Epithelial cell of proximal tubule (primary cell): ENCODE measurements around the gene TRIM45. TPM values are rescaled to one million over a fixed set of nuclear protein-coding genes. Genes with fewer than 3 reads are reported as not detected.

Experiments used
- DNase-seq: peaks from one replicate; pipeline ENCODE4 v3.0.0-alpha.2; 2011; ENCODE audit warnings: low read depth
- H3K4me3 ChIP-seq: 2 replicates; pipeline ENCODE4 v1.5.1; 2011; ENCODE audit warnings: low read depth, mild to moderate bottlenecking, low read length
- total RNA-seq: library from RNA; depleted of rRNA; stranded (reverse); fragments of >200 nt; gene quantifications from 2 replicates; pipeline ENCODE4 v1.2.3, GENCODE V29; 2015
- TF ChIP-seq, protein P1 (sequence below): conservative IDR thresholded peaks from 2 replicates; pipeline ENCODE4 v1.5.1; 2012; ENCODE audit warnings: low read depth, mild to moderate bottlenecking, low read length

Gene TRIM45
- total RNA-seq, 1 donor from 2014 or later = 8.2 TPM

DNA sequence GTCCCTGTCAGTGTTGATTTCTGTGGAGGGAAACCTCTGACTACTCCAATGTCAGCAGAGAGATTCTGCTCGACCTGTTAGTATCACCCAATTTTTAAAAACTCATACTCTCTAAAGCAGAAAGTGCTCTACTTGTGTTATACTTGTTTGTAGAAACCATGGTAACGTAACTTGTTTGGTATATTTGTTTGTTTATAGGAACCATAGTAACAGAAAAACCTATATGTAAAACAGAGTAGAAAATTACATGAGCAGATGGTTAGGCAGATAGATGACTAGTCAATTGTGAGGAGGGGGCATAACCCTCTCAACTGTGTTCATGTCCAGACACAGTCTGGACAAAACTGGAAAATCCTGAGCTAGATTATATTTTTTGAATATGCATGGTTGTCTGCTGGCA is 6.7 kb downstream of the TRIM45 start:
- TF ChIP-seq, protein P1, sequence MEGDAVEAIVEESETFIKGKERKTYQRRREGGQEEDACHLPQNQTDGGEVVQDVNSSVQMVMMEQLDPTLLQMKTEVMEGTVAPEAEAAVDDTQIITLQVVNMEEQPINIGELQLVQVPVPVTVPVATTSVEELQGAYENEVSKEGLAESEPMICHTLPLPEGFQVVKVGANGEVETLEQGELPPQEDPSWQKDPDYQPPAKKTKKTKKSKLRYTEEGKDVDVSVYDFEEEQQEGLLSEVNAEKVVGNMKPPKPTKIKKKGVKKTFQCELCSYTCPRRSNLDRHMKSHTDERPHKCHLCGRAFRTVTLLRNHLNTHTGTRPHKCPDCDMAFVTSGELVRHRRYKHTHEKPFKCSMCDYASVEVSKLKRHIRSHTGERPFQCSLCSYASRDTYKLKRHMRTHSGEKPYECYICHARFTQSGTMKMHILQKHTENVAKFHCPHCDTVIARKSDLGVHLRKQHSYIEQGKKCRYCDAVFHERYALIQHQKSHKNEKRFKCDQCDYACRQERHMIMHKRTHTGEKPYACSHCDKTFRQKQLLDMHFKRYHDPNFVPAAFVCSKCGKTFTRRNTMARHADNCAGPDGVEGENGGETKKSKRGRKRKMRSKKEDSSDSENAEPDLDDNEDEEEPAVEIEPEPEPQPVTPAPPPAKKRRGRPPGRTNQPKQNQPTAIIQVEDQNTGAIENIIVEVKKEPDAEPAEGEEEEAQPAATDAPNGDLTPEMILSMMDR = no peak
- H3K4me3 ChIP-seq = no peak overlapping the region

DNA sequence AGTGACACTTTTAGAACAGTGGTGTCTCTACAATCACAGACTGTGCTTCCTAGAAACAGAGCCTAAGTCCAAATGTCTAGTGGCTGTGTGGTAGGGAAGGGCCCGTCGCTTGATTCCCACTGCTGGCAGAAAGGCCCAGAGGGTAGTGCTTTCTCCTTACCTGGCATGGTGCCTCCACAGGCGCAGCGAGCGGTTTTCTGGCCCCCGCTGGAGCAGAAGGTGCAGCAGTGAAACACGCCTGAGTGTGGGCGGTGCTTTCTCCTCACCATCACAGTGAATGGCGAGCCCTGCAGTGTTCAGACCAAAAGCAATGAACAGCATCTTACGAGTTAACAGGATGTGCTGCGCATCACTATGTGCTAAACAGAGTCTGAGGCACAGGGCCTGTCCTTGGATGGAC is 8.3 kb downstream of the TRIM45 start:
- no peak overlapping the region for H3K4me3 ChIP-seq
- TF ChIP-seq, protein P1 = no peak
- no peak for DNase-seq

More for the DNA sequence above, 6.7 kb downstream of the TRIM45 start:
- no peak for DNase-seq

DNA sequence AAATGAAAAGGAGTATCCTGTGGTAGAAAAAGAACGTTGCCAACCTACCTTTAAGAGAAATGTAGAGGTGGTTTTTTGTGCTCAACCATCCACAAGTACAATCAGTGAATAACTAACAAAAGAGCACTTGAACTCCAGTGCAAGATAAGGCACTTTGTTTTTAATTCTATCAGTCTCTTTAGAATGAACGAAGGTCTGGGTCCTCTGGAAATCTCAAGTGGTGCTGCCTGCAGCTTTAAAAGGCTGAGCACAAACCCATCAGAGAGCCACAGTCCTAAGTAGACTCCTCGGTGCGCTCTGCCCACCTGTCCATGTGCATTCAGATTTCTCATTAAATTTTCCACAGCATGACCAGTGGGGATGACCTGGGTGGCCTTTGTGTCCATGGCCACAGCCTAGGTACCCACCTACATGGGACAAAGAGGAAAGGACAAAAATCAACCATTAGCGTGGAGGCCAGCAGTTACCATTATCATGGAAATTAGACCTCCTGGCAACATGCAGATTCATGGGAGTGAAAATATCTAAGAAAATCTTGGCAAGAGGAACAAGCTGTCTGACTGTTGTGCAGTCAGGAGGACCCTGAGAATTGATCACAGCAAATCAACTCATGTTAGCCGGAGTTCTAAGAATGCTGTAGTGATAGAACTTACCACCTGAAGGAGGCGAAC is 9.4 kb downstream of the TRIM45 start:
- DNase-seq = no peak
- TF ChIP-seq, protein P1 = no peak

DNA sequence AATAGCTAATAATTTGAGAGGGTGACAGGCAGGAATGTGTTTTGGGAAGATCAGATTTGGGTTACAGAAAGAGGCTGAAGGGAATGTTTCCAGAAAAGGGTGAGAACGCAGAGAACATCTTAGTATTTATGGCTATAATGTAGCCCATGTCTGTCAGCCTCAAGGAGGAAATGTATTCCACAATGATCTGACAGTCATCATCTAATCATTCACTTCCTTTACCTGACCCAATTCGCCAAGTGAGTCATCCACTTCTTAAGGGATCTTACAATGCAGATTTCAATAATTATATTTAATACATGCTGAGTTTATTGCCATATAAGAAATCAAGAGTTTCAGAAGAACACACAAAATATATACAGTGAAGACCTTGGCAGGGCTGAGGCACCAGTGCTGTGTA is 10.8 kb downstream of the TRIM45 start:
- no peak for DNase-seq
- TF ChIP-seq, protein P1 = no peak
- H3K4me3 ChIP-seq = no peak overlapping the region

More for the DNA sequence above, 9.4 kb downstream of the TRIM45 start:
- H3K4me3 ChIP-seq = no peak overlapping the region

DNA sequence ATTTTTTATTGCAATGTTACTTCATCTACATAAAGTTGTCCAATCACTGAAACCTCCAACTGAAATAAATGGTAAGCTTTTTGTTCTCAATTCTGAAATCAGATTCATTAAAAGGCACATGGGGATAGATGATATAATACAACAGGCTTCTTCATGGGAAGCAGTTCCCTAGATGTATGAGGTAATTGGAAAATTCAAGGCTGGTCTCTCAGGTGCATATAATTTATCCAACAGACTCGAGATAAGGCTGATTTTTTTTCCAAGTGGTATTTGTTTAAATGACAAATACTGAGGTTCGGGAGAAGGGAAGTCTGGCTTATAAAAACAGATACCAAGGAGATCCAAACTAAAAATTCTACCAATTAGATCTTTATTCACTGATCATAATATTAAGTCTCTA is 14.2 kb downstream of the TRIM45 start:
- no peak overlapping the region for H3K4me3 ChIP-seq
- no peak for DNase-seq
- TF ChIP-seq, protein P1 = no peak

DNA sequence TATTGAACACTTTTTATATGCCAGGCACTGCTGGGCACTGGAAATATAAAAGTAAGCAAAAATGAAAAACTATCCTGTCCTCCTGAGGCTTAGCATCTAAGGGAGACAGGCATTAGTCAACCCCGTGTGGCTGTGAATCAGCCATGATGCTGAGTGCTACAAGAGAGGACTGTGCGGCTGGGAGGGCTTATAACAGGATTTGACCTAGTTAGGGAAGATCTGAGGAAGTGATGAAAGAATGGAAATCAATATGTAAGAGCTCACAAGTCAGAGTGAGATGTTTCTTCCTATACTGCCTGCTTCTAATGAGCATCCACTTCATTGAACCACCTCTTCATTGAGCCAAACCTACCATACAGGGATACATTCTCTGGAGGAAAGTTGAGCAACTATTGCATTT is 15.1 kb downstream of the TRIM45 start:
- TF ChIP-seq, protein P1 = no peak
- no peak for DNase-seq
- H3K4me3 ChIP-seq = no peak overlapping the region

DNA sequence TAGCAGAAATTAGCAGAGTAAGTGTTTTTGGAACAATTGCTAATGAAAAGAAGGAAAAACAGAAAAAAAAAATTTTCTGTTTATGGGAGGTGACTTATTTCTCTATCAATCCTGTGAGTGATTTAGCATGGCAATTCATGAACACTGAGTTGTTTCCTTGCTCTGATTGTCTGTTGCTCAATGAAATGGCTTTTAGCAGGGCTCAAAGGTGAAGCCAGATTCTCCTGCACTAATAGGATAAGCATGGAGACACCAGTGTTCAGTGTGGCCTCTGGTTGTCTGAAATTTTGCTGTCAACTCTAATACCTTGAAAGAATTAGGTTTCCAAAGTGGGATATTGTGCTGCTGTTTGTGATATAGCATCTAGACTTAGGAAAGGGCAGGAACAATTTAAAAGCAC is 15.8 kb downstream of the TRIM45 start:
- H3K4me3 ChIP-seq = no peak overlapping the region
- TF ChIP-seq, protein P1 = no peak
- DNase-seq = no peak
